CD8-positive, alpha-beta memory T cell (primary cell): ENCODE measurements around the gene ZC3H14. TPM values are rescaled to one million over a fixed set of nuclear protein-coding genes. Genes with fewer than 3 reads are reported as not detected.

ENCODE experiments used
- CTCF ChIA-PET: fragments of 350-600 bp; sonication (Branson Sonifier 250); formaldehyde crosslinking; loops from one replicate; lab custom pipeline; 2021; ENCODE audit warnings: antibody characterized with exemption; lab: Charles Lee
- POLR2A ChIA-PET: fragments of 350-600 bp; sonication (Branson Sonifier 250); formaldehyde crosslinking; loops from one replicate; lab custom pipeline; 2021; ENCODE audit warnings: antibody characterized with exemption; lab: Charles Lee
- DNase-seq, 5 donors: peaks; one replicate each; pipeline versions ENCODE4 v3.0.0 to v3.0.0-alpha.2; 2020 to 2022; ENCODE audit warnings: mixed read lengths in 1 of 5
- H3K27ac ChIP-seq: one replicate; pipeline ENCODE4 v1.7.0; 2013; ENCODE audit warnings: low read depth, mild to moderate bottlenecking, low read length, moderate library complexity
- H3K27me3 ChIP-seq: 2 replicates; pipeline ENCODE4 v1.7.0; 2013; ENCODE audit warnings: low read length, mild to moderate bottlenecking; ENCODE audit not compliant: insufficient read depth, poor library complexity, severe bottlenecking
- H3K36me3 ChIP-seq: 2 replicates; pipeline ENCODE4 v1.7.0; 2013; ENCODE audit warnings: mild to moderate bottlenecking, low read length, moderate library complexity; ENCODE audit not compliant: insufficient read depth
- H3K4me1 ChIP-seq: 2 replicates; pipeline ENCODE4 v1.7.0; 2013; ENCODE audit warnings: mild to moderate bottlenecking, low read length, moderate library complexity; ENCODE audit not compliant: insufficient read depth
- H3K4me3 ChIP-seq: 2 replicates; pipeline ENCODE4 v1.7.0; 2013; ENCODE audit warnings: mild to moderate bottlenecking, low read length
- H3K9me3 ChIP-seq: 2 replicates; pipeline ENCODE4 v1.7.0; 2013; ENCODE audit warnings: mild to moderate bottlenecking, low read length
- H3K27ac Mint-ChIP-seq, 8 donors: one replicate each; pipeline ENCODE4 v1.8.0; 2020 to 2021; ENCODE audit warnings: mixed read lengths in 8 of 8, mild to moderate bottlenecking in 6 of 8, inconsistent platforms in 3 of 8, moderate library complexity in 3 of 8
- H3K27me3 Mint-ChIP-seq, 2 donors: one replicate each; pipeline ENCODE4 v1.8.0; 2020 to 2021; ENCODE audit warnings: mixed read lengths in 2 of 2, mild to moderate bottlenecking in 1 of 2, moderate library complexity in 1 of 2
- H3K36me3 Mint-ChIP-seq, 3 donors: one replicate each; pipeline ENCODE4 v1.8.0; 2020 to 2021; ENCODE audit warnings: mixed read lengths in 3 of 3, inconsistent platforms in 1 of 3, mild to moderate bottlenecking in 1 of 3
- H3K4me1 Mint-ChIP-seq, 3 donors: one replicate each; pipeline ENCODE4 v1.8.0; 2020 to 2021; ENCODE audit warnings: mixed read lengths in 3 of 3, inconsistent platforms in 1 of 3, mild to moderate bottlenecking in 1 of 3
- H3K4me3 Mint-ChIP-seq, 7 donors: one replicate each; pipeline ENCODE4 v1.8.0; 2020 to 2021; ENCODE audit warnings: mixed read lengths in 7 of 7, mild to moderate bottlenecking in 6 of 7, moderate library complexity in 4 of 7, inconsistent platforms in 2 of 7
- H3K9me3 Mint-ChIP-seq, 5 donors: one replicate each; pipeline ENCODE4 v1.8.0; 2020 to 2022; ENCODE audit warnings: mixed read lengths in 5 of 5, mild to moderate bottlenecking in 3 of 5, moderate library complexity in 2 of 5, inconsistent platforms in 1 of 5
- polyA plus RNA-seq: library from polyadenylated mRNA; unstranded; fragments of 300-500 nt; fragmentation: Illumina TruSeq; gene quantifications from one replicate; pipeline ENCODE4 v1.2.3, GENCODE V29; 2021
- total RNA-seq, 2 experiments: library from RNA; stranded (reverse); gene quantifications; one replicate each; pipeline ENCODE4 v1.2.3, GENCODE V29; 2021

The ZC3H14 gene
- total and polyA plus RNA-seq, 3 experiments from 2014 or later = 49.0 to 56.4 (median 50.3) TPM

DNA sequence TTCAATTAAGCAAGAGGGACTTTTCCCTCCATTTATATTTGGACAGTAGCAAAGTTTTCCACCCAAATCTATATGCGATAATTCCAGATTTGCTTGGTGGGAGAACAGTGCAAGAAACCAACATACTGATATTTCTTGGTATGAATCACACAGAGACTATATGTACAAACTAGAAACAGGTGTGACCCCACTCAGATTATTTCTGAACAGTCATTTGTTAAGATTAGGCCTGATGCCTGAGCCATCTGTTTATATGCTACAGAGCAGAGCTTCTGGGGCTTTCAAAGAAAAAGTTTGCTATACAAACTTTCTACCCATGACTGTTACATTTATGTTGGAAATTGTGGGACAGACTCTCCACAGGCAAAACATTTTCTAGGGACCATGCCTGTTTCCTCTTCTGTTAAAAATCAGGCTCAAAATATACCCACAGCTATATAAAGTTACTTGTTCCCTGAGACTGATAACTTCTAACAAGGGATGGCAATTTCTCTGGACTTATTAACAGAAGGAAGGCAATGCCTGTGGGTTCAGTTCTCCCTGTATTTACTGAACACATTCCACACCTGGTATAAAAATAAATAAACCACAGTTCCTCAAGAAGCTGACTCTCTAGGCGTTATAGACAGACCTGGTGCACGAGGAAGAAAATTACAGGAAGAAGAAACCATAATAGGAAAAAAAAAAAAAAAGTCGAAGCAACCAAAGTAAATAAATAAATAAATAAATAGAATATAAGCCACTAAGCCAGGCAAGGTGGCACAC lies 16.0 kb upstream of the ZC3H14 start:
- H3K36me3 Mint-ChIP-seq = no peaks in the 10 kb centered on the region
- Histone ChIP-seq H3K9me3 (no peaks in the 10 kb centered on the region), H3K36me3 (no peaks in the 10 kb centered on the region), H3K4me1 (peaks cover 3% of the 10 kb centered on the region), H3K27ac (no peak overlapping the region), H3K27me3 (peaks cover 15% of the 10 kb centered on the region), H3K4me3 (no peak overlapping the region)
- H3K4me3 Mint-ChIP-seq = no peak overlapping the region
- POLR2A ChIA-PET = no interaction called here
- H3K4me1 Mint-ChIP-seq = peaks cover under 1 to 2% (median 2%) of the 10 kb centered on the region in 3 donors
- DNase-seq = no peak
- H3K27ac Mint-ChIP-seq = no peak overlapping the region
- H3K9me3 Mint-ChIP-seq = peaks cover 0 to 2% (median 0%) of the 10 kb centered on the region in 5 donors
- peaks cover 16 to 17% of the 10 kb centered on the region in 2 donors for H3K27me3 Mint-ChIP-seq
- CTCF ChIA-PET = no interaction called here

DNA sequence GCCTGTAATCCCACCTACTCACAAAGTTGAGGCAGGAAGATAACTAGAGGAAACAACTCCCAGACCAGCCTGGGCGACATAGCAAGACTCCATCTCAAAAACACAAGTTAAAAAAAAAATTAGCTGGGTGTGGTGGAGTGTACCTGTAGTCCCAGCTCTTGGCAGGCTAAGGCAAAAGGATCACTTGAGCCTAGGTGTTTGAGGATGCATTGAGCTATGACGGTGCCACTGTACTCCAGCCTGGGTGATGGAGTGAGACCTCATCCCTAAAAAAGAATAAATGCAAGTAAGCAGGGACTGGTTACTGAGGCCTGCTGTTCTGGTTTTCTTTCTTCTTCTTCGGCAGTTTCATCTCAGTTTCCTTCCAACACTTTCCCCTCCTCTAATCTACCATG lies 15.5 kb upstream of the ZC3H14 start:
- H3K27me3 Mint-ChIP-seq = peaks cover 19 to 22% of the 10 kb centered on the region in 2 donors
- no peaks in the 10 kb centered on the region for H3K36me3 Mint-ChIP-seq
- H3K36me3 ChIP-seq = no peaks in the 10 kb centered on the region
- H3K4me1 ChIP-seq = peaks cover 7% of the 10 kb centered on the region
- H3K9me3 Mint-ChIP-seq = peaks cover 0 to 2% (median 0%) of the 10 kb centered on the region in 5 donors
- no peaks in the 10 kb centered on the region for H3K9me3 ChIP-seq
- ChIA-PET CTCF (no interaction called here), POLR2A (no interaction called here)
- no peak overlapping the region for H3K4me3 Mint-ChIP-seq
- H3K27me3 ChIP-seq = peaks cover 21% of the 10 kb centered on the region
- H3K27ac Mint-ChIP-seq = no peak overlapping the region
- H3K4me1 Mint-ChIP-seq = peaks cover 2 to 6% (median 6%) of the 10 kb centered on the region in 3 donors
- no peak overlapping the region for H3K27ac ChIP-seq
- DNase-seq = no peak
- no peak overlapping the region for H3K4me3 ChIP-seq

DNA sequence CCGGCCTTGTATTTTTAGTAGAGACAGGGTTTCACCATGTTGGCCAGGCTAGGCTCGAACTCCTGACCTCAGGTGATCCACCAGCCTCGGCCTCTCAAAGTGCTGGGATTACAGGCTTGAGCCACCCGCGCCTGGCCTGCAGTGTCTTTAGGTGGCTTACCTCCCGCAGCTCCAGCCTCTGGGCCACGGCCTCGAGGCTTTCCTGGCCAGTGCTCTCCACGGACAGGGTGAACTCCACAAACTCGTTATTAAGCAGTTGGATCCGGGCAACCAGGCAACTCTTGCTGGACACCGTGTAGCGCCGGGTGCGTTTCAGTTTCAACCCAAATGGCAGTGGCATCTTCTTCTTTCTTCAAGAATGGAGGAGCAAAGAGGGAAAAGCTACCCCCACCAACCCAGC lies 12.8 kb upstream of the ZC3H14 start:
- no peaks in the 10 kb centered on the region for H3K36me3 Mint-ChIP-seq
- H3K27me3 Mint-ChIP-seq = peaks cover 41% of the 10 kb centered on the region in 2 donors
- H3K27me3 ChIP-seq = peaks cover 42% of the 10 kb centered on the region
- H3K4me3 ChIP-seq = no peak overlapping the region
- H3K27ac Mint-ChIP-seq = no peak overlapping the region
- H3K36me3 ChIP-seq = no peaks in the 10 kb centered on the region
- H3K27ac ChIP-seq = no peak overlapping the region
- H3K4me3 Mint-ChIP-seq = no peak overlapping the region
- no peak for DNase-seq
- H3K9me3 Mint-ChIP-seq = peaks cover 0 to 4% (median 0%) of the 10 kb centered on the region in 5 donors
- H3K4me1 Mint-ChIP-seq = peaks cover 10 to 17% (median 17%) of the 10 kb centered on the region in 3 donors
- ChIA-PET POLR2A (no interaction called here), CTCF (no interaction called here)
- no peaks in the 10 kb centered on the region for H3K9me3 ChIP-seq
- peaks cover 18% of the 10 kb centered on the region for H3K4me1 ChIP-seq

DNA sequence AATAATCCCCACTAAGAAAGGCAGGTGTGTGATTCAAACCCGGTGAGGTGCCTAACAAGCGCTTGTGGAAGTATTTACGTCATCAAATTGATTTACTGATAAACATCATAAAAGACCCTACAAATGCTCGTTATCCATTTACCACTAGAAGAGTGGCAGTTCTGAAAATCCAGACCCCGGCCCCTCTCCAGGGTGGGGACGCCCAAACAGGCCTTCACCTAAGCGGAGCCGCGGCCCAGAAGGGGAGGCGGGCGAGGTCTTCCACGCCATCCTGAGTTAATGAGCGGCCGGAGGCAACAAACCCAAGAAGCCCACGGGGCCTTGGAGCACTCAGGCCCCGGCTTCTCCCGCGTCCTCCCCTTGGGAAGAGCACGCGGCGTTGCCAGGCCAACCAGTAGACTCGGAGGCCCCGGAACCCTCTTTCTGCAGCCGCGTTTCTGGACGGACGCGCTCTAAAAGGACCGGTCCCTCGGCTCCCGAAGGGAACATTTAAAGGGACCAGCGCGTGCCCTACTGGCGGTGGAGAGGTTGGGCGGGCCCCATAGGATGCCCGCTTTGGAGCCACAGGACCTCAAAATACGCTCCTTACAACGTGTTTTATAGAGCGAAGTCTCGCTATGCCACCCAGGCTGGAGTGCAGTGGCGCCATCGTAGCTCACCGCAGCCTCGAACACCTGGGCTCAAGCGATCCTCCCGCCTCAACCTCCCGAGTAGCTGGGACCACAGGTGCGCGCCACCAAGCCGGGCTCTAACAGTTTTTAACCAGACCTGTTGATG lies 11.6 kb upstream of the ZC3H14 start:
- H3K27me3 Mint-ChIP-seq = peaks cover 48 to 52% of the 10 kb centered on the region in 2 donors
- Histone ChIP-seq H3K9me3 (no peaks in the 10 kb centered on the region), H3K27ac (no peak overlapping the region), H3K4me1 (peaks cover 22% of the 10 kb centered on the region), H3K27me3 (peaks cover 54% of the 10 kb centered on the region), H3K4me3 (peak overlapping the region; percentile 50), H3K36me3 (no peaks in the 10 kb centered on the region)
- DNase-seq = peak in 1 of 5 donors; percentile 13
- no peaks in the 10 kb centered on the region for H3K36me3 Mint-ChIP-seq
- H3K4me1 Mint-ChIP-seq = peaks cover 10 to 23% (median 23%) of the 10 kb centered on the region in 3 donors
- H3K27ac Mint-ChIP-seq = no peak overlapping the region
- peak overlapping the region in 6 of 7 donors; percentile 41 to 87 (median 59) for H3K4me3 Mint-ChIP-seq
- CTCF ChIA-PET = no interaction called here
- peaks cover 0 to 3% (median 0%) of the 10 kb centered on the region in 5 donors for H3K9me3 Mint-ChIP-seq
- POLR2A ChIA-PET = no interaction called here

DNA sequence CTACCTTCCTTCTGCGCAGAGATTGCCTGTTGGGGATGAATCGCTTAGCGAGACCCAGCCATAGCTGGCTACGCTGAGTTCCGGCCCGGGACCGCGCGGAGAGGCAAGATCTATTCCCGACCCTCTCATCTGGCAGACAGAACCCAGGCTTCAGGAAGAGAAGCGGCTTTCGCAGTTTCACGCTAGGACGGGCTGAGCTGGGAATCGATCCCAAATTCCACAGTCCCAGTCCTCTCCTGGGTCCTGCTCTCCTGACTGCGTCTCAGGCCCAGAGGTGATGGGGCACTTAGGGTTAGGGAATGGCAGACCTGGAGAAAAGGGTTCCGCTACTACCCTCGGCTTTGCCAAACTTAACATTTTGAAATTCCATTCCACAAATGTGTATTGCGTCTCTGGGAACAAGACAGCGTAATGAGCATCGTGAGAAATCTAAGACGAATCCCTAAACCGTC lies 10.8 kb upstream of the ZC3H14 start:
- H3K27ac Mint-ChIP-seq = no peak overlapping the region
- Histone ChIP-seq H3K9me3 (no peaks in the 10 kb centered on the region), H3K27me3 (peaks cover 57% of the 10 kb centered on the region), H3K27ac (no peak overlapping the region), H3K4me3 (peak overlapping the region; percentile 50), H3K36me3 (no peaks in the 10 kb centered on the region), H3K4me1 (peaks cover 28% of the 10 kb centered on the region)
- POLR2A ChIA-PET = no interaction called here
- DNase-seq = no peak
- peaks cover 0 to 3% (median 0%) of the 10 kb centered on the region in 5 donors for H3K9me3 Mint-ChIP-seq
- peaks cover 52 to 59% of the 10 kb centered on the region in 2 donors for H3K27me3 Mint-ChIP-seq
- H3K4me1 Mint-ChIP-seq = peaks cover 15 to 30% (median 30%) of the 10 kb centered on the region in 3 donors
- no peaks in the 10 kb centered on the region for H3K36me3 Mint-ChIP-seq
- peak overlapping the region in 6 of 7 donors; percentile 41 to 87 (median 59) for H3K4me3 Mint-ChIP-seq
- CTCF ChIA-PET = no interaction called here

DNA sequence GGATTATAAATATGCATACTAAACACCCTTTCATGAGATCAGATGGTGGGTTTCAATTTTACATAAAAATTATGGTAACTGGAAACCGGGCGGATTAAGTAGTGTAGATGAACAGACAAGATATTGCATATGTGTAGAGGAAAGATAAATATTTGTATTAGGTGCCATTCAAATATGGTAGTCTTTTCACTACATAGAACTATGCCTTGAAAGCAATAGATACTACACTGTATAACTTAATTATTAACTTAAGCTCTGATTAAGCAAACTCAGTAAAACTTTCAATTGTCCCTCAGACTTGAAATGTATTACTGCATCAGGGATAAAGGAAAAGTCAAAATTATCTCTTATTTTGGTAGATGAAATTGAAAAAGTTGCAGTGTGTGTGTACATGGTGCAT lies 10.0 kb upstream of the ZC3H14 start:
- H3K4me1 ChIP-seq = peaks cover 33% of the 10 kb centered on the region
- H3K9me3 ChIP-seq = no peaks in the 10 kb centered on the region
- ChIA-PET CTCF (interaction anchor here (0.7 kb wide), 1 partner anchor 11 kb away, joined by 3 read pairs; no protein-coding TSS in a partner anchor), POLR2A (no interaction called here)
- H3K4me1 Mint-ChIP-seq = peaks cover 24 to 39% (median 39%) of the 10 kb centered on the region in 3 donors
- peaks cover 0 to 3% (median 0%) of the 10 kb centered on the region in 5 donors for H3K9me3 Mint-ChIP-seq
- H3K27me3 ChIP-seq = peaks cover 57% of the 10 kb centered on the region
- peaks cover 52 to 64% of the 10 kb centered on the region in 2 donors for H3K27me3 Mint-ChIP-seq
- no peaks in the 10 kb centered on the region for H3K36me3 Mint-ChIP-seq
- H3K4me3 Mint-ChIP-seq = no peak overlapping the region
- H3K4me3 ChIP-seq = no peak overlapping the region
- H3K36me3 ChIP-seq = no peaks in the 10 kb centered on the region
- no peak overlapping the region for H3K27ac Mint-ChIP-seq
- DNase-seq = no peak
- H3K27ac ChIP-seq = no peak overlapping the region

DNA sequence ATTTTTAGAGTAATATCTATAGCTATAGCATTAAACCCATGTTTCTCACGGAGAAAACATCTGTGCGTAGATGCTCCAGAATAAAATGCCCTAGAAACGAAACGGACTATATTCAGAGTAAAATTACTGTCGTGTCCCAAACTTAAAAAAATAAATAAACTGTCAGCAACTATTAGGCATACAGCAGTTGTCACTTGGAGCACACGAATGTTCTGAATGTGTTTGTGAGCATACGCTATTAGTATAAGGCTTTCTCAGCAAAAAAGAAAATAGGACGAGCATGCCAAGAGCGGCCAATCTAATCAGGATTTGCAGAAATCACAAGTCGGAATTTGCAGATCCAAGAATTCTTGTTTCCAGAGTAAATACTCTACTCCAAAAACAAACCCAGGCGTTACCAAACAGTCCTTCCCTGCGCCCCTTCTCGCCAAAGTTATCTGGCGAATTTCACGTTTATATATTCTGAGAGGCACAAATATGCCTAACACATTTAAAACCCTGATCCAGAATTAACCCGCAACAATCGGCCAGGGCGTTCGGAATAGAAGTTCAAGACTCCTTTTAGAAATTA lies 8.9 kb upstream of the ZC3H14 start:
- DNase-seq = peak in 1 of 5 donors; percentile 17
- Mint-ChIP-seq H3K4me3 (peak overlapping the region; percentile 7 to 74 (median 66)), H3K27ac (peak overlapping the region in 1 of 8 donors; percentile 20), H3K4me1 (peaks cover 27 to 43% (median 43%) of the 10 kb centered on the region in 3 donors), H3K9me3 (peaks cover 0 to 3% (median 0%) of the 10 kb centered on the region in 5 donors), H3K36me3 (no peaks in the 10 kb centered on the region), H3K27me3 (peaks cover 52 to 64% of the 10 kb centered on the region in 2 donors)
- CTCF ChIA-PET = no interaction called here
- Histone ChIP-seq H3K4me3 (no peak overlapping the region), H3K9me3 (no peaks in the 10 kb centered on the region), H3K4me1 (peaks cover 33% of the 10 kb centered on the region), H3K36me3 (no peaks in the 10 kb centered on the region), H3K27me3 (peaks cover 57% of the 10 kb centered on the region), H3K27ac (no peak overlapping the region)
- POLR2A ChIA-PET = no interaction called here
